Activated effector memory CD4-positive, alpha-beta T cell treated with anti-CD3 and anti-CD28 coated beads, Interleukin-2, amount 50 U/mL, for 16 hours (primary cell): ENCODE data around the gene MLH3.

Experiments
- DNase-seq: peaks from one replicate; pipeline ENCODE4 v3.0.0-alpha.2; 2020

MLH3 gene

DNA sequence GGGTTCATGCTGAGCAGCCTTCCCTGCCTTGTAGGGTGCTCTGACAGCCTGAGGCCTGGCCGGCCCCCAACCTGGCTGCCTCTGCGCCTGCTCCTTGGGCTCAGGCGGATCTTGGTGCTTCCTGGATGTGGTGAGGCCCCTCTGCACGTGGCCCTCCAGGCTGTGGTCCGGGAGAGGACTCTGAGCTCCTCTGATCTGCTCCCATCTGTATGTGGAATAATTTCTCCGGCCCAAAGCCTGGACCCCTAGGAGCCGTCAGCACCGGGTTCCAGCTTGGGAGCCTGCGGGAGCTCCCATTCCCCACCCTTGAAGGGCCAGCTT lies 69.8 kb downstream of the MLH3 start:
- DNase-seq: no peak

DNA sequence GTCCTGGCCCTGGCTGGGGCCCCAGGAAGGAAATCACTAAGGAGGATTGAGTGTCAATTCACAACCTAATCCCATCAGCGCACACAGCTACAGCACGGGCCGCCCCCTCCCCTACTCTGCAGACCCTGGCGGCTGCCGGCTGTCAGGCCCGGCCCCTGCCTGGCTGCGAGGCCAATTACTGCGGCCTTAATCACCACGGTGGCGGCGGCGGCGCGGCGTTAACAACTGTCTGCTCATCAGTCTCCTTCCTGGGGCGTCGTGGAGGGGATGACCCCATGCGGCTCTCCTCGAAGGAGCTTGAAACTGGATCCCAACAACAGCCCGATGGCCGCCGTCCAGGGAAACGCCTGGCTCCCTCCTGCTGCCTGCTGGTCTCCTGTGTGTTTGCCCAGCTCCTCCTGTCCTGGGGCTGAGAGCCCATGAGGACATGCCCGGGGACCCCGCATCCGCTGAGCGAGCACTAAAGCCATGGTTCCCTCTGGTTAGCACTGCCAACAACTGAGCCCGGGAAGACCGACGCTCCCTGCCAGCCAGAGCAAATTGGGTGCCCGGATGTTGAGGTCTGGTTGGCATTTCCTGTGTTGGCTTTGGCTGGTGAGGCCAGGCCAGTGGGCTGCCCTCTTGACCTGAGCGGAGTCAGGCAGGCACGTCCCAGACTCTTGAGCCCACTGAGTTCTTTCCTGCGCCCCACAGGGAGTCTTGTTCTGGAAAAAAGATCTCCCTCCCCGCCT lies 70.4 kb downstream of the MLH3 start:
- DNase-seq: no peak

DNA sequence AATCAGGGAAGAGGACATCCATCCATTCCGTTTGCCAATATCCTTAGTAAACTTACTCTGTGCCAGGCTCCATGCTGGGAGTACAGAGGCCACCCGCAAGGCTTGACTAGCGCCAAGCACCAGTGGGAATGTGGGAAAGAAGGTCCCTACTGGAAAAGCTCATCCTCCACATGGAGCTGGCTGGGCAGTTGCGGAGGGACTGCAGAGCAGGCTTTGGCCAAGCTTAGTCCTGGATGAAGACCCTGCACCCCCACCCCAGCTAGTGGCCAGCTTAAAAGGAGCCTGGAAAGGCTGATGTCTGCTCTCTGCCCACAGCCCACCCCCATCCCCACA lies 70.9 kb downstream of the MLH3 start:
- DNase-seq: no peak

DNA sequence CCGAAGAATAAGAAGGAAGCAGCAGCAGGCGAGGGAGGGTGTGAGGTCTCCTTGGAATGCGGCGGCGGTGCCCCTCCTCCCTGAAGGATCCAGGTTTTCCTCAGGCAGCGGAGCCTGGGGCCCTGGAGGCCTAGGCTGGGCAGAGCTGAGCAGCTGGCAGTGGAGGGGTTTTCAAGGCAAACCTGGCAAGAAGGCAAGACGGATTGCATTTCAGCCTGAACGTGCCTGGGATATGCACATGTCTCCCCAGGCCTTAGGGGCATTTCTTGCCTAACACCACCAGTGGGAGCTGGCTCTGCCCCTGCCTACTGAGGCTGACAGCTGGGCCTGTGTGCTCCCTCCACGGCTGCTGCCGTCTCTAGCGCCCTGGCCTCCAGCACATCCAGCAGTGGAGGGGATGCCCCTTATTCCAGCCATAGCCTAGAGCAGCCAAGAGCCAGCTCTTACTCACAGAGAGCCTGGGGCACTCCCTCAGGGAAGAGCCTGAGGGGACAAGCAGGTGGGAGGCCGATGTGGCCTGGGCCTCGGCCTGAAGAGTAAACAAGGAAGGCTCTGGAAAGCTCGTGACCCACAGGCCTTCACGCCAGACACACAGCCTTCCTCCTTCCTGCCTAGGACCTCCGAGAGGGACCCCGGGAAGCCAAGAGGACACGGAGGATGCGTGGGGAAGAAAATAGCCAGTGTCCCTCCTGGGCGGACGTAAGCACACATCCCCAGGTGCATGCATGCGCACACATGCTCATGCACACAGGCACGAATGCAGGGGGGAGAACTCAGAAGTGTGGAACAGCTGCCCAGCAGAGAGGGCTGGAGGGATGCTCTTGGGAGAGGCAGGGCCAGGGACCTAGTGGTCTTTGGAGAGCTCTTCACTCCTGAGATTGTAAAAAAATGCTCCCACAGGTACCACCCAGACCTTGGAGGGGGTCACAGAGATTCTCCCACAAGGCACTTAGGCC lies 71.5 kb downstream of the MLH3 start:
- no peak for DNase-seq

GRCh38 chr14:74979029-74979428 lies 72.2 kb downstream of the MLH3 start:
- no peak for DNase-seq

GRCh38 chr14:74978416-74978947 lies 72.8 kb downstream of the MLH3 start:
- peak; percentile 31 for DNase-seq

- DNase-seq: no peak
Measured at GRCh38 chr14:74977901-74978385, 73.3 kb downstream of the MLH3 start.

DNA sequence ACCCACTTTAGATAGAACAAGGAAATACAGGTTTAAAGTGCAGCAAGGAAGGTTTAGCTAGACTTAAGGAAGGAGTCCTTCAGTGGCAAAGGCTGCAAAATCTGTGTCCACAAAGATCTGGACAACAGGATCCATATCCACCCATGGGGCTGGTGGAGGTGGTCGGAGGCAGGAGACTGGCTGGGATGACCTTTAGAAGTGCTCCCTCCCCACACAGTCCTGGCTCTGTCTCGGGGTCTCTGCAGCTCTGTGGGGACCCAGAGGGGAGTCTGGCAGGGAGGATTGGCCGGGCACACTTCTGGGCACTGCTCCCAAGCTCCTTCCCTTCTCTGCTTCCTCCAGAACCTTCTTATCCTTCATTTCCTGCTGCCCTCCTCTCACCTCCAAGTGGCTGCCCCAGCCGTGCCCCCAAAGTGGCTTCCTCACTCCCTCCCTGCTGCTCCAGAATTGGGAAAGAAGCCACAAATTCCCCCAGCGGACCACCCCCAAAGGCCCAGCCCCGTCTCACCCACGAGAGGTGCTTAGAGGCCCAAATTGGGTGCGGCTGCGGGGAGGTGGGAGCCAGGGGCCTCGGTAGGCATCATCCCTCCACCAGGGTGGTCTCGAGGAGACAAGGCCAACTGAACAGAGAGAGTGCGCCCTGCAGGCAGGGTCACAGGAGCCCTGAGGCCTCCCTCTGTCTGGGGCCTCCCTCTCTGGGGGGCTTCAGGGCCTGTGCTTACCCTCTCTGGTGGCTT lies 73.9 kb downstream of the MLH3 start:
- peak; percentile 52 for DNase-seq

DNA sequence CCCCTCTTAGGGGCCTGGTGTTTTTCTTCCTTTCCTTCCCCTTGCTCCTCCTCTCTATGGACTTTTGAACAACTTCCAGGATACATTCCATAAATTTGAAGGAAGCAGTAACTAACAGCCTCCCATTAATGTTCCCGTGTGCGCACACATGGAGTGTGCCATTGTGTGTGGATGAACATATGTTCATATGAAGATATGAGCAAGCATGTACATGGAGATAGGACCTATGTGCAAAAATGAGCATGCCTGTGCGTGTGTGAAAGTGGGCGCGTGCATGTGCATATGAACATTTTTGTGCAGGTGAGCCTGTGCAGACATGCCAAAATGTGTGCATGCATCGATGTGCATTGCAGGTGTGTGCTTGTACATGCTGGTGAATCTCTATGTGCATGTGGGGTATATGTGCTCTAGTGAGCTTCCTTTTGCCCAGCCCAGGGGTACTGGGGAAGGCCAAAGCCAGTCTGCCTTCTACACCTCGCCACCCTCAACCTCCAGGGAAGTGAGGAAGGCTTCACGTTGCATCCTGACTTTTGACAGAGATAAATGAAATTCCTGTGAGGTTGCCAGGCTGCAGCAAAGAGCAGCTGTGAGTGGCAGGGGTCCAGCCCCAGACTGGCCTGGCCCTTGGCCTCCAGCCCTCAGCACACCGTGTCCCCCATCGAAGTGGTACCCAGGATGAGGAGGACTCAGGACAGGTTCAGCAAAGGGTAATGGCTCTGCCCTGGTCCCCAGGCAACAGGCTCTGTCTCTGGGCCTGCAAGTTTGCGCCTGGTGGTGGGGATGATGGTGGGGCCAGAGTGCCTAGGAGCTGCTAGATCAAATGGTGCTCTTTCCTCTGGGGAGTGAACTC lies 74.8 kb downstream of the MLH3 start:
- DNase-seq: peak; percentile 48

- DNase-seq: peak; percentile 50
Measured at GRCh38 chr14:74975059-74975810, 76.0 kb downstream of the MLH3 start.

GRCh38 chr14:74974364-74975058 lies 76.8 kb downstream of the MLH3 start:
- peak; percentile 43 for DNase-seq

- peak; percentile 46 for DNase-seq
Measured at GRCh38 chr14:74973905-74974363, 77.3 kb downstream of the MLH3 start.

- DNase-seq: peak; percentile 62
Measured at GRCh38 chr14:74973003-74973653, 78.1 kb downstream of the MLH3 start.

- DNase-seq: no peak
Measured at GRCh38 chr14:74968811-74969210, 82.5 kb downstream of the MLH3 start.

GRCh38 chr14:74965486-74966153 lies 85.6 kb downstream of the MLH3 start:
- no peak for DNase-seq

- DNase-seq: no peak
Measured at GRCh38 chr14:74964787-74965485, 86.3 kb downstream of the MLH3 start.
